VCaP (cell line): ENCODE data around the gene GCNT2.

Source experiments
- H3K27ac ChIP-seq: fragments of 450-650 bp; 2 replicates; pipeline ENCODE4 v1.5.1; 2017
- TF ChIP-seq, protein P1 (sequence below): fragments of 450-650 bp; conservative IDR thresholded peaks from 2 replicates; pipeline ENCODE4 v1.5.1; 2017; ENCODE audit warnings: mild to moderate bottlenecking, moderate library complexity

Gene GCNT2

DNA sequence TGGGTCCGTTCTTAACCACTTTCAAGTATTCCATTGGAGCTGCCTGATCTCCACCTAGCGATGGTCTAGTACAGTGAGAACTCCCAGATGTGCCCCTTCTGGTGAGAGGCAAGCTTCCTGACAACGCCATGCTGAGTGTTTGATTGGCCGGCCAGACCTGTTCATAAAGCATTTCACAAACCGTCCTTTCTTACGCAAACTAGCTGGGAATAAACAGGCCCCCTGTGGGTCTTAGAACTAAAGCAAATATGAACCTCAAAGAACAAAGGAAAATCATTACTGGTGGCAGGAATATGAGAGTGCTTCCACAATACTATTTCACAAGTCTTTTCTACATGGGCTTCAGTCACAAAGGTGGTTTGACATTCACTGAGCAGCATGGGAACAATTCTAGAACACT, 15.6 kb upstream of the GCNT2 start:
- H3K27ac ChIP-seq, result no peak overlapping the region
- TF ChIP-seq, protein P1, sequence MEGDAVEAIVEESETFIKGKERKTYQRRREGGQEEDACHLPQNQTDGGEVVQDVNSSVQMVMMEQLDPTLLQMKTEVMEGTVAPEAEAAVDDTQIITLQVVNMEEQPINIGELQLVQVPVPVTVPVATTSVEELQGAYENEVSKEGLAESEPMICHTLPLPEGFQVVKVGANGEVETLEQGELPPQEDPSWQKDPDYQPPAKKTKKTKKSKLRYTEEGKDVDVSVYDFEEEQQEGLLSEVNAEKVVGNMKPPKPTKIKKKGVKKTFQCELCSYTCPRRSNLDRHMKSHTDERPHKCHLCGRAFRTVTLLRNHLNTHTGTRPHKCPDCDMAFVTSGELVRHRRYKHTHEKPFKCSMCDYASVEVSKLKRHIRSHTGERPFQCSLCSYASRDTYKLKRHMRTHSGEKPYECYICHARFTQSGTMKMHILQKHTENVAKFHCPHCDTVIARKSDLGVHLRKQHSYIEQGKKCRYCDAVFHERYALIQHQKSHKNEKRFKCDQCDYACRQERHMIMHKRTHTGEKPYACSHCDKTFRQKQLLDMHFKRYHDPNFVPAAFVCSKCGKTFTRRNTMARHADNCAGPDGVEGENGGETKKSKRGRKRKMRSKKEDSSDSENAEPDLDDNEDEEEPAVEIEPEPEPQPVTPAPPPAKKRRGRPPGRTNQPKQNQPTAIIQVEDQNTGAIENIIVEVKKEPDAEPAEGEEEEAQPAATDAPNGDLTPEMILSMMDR, result no peak

DNA sequence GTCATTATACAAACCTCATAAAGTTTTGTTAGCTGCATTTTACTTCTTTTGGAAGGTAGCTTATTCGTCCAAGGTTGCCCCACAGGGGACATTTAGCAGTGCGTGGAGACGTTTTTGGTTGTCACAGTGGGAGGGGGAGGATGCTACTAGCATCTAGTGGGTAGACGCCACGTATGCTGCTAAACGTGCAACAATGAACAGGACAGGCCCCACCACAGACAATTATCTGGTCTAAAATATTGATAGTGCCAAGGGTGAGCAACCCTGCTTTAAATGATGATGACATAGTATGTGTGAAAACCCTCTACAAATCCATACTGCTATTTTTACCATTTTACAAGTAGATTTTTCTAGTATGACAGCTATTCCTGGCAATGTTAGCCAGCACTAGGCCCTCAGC, 13.9 kb upstream of the GCNT2 start:
- TF ChIP-seq, protein P1, result no peak
- H3K27ac ChIP-seq, result no peak overlapping the region

DNA sequence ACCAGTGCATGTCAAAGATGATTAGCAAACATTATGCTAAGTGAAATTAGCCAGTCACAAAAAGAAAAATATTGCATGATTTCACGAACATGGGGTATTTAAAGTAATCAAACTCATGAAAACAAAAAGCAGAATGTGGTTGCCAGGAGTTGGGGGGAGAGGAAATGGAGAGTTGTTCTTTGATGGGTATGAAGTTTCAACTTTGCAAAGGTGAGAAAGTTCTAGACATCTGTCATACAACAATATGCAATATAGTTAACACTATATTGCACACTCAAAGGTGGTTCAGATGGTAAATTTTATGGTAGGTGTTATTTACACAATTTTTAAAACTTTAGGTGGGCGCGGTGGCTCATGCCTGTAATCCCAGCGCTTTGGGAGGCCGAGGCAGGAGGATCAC, 13.4 kb upstream of the GCNT2 start:
- TF ChIP-seq, protein P1, result no peak
- H3K27ac ChIP-seq, result no peak overlapping the region

DNA sequence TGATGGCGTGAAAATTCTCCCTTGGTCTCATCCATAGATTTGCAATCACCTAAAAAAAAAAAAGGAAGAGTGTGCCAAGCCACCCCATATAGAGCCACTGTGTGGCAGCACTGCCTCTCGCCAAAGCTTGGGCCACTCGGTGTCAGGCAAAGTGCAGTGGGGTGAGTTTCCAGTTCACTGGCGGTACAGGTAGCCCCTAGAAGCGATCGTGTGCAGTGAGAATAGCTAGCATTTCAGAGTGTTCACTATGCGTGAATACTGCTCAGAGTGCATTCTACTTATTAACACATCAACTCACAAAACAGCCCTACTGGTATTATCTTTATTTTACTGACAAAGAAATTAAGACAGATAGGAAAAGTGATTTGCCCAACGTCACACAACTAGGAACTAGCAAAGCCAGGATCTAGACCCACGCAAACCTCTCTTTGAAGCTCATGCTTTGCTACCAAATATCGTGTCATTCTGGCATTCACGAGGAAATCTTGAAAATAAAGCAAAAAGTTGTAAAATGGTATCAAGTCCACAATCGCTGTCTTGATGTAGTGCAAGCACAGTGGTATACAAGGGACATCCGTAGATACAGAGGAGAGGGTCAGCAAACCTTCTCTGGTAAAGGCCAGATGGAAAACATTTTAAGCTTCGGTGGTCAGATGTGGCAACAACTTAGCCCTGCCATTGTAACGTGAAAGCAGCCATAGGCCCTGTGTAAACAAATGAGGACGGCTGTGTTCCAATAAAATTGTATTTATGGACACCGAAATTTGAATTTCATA, 10.4 kb upstream of the GCNT2 start:
- peak overlapping the region; percentile 47 for H3K27ac ChIP-seq

DNA sequence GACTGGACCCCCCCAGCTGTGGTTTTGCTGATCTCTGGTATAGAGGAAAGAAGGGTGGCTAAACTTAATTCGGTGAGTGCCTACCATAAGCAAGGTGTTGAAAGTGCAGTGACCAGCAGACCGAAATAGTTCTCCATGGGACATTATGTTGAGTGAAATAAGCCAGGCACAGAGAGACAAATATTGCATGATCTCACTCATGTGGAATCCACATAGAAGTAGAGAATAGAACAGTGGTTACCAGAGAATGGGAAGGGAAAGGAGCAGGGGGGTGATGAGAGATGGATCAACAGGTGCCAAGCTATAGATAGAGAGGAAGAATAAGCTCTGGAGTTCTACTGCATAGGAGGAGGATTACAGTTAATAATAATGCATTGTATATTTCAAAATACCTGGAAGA, 9.7 kb upstream of the GCNT2 start:
- TF ChIP-seq, protein P1, result no peak
- peak overlapping the region; percentile 47 for H3K27ac ChIP-seq

More for the DNA sequence above, 10.4 kb upstream of the GCNT2 start:
- TF ChIP-seq, protein P1, result peak; percentile 66

DNA sequence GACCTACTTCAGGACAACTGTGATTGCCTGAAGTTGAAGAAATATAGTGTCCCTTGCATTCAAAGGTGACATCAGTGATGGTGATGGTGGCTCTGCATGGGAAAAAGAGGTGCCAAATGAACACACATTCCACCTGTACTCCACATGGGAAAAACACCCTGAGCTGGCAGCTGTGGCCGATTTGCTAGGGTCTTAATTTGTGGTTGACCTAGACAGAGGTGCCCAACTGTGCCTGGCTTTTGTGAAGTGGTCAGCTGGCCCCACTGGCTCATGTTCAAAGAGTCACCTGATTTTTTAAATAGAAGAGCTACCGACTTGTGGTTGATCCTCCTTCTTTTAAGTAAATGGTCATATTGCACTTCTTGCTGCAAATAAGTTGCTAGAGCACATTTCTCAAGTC, 7.6 kb upstream of the GCNT2 start:
- TF ChIP-seq, protein P1, result no peak
- H3K27ac ChIP-seq, result no peak overlapping the region

DNA sequence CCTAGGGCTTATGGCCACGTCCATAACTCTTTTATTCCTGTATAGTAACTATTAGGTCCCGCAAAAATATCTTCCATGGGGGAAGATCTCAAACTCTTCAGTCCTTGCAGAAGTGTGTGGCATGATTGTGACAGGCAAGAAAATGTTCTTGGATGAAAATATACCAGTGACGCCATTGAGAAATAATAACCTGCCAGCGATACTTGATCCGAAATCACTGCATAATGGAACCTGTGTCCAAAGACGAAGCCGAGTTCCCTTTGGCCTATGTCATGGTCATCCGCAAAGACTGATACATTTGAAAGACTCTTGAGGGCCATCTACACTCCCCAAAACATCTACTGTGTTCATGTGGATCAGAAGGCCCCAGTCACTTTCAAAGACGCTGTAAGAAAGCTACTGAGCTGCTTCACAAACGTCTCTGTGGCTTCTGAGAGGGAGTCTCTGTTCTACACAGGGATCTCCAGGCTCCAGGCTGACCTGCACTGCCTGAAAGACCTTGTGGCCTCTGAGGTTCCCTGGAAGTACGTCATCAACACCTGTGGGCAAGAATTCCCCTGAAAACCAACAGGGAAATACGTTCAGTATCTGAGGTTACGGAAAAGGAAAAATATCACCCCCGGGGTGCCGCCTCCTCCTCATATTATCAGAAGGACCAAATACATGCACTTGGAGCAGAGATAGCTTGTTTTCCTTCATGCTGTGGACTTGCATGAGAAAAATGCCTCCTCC, 6.9 kb upstream of the GCNT2 start:
- no peak overlapping the region for H3K27ac ChIP-seq
- TF ChIP-seq, protein P1, result no peak
